ENCODE measurements around the gene HIPK2. TPM values are rescaled to one million over a fixed set of nuclear protein-coding genes. Genes with fewer than 3 reads are reported as not detected.
"Not testable (repeated sequence)": the region's sequence is repeated elsewhere in the genome, so short reads cannot be mapped to it uniquely, and the experiment has no call there.

Gene HIPK2
- polyA plus RNA-seq, 3 donors = 6.3 to 29.0 (median 23.2) TPM

DNA sequence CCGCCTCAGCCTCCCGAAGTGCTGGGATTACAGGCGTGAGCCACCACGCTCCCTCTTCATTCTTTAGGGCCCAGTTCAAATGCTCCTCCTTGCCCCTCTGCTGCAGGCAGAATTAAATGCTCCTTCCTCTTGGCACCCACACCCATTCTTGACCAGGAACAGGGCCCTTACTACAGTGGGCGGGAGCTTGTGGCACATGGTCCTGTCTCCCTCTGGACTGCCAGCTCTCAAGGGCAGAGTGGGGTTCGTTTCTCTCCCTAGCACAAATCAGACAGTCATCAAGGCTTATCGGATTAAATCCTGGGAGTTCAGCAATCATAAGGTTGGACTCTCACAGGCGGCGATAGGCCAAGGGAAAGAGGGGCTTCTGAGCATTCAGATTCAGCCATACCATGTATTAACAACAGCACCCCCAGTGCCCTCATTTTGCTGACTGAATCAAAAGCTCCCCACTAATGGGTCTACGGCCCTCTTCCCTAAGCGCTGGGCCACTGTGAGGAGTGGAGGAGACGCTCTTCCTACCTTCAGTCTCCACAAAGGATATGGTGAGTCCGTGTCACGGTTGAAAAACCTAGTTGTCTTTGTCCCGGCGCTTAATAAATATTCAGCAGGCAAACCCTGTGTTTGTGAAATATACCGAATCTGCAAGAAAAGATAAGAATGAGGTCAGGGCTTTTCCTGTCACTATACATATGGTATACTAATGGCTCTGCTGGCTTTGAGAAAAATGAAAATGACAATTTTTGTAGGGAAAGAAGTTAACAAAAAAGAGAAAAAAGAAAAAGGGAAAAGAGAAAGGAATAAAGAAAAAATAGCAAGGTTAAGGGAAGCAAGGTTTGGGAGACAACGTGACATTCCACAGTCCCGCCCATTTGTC lies 146.9 kb downstream of the HIPK2 start:
- WGBS, 3 donors = 76 to 88% (median 82%) methylated on average over 17 to 19 of the region's 19 CpGs

DNA sequence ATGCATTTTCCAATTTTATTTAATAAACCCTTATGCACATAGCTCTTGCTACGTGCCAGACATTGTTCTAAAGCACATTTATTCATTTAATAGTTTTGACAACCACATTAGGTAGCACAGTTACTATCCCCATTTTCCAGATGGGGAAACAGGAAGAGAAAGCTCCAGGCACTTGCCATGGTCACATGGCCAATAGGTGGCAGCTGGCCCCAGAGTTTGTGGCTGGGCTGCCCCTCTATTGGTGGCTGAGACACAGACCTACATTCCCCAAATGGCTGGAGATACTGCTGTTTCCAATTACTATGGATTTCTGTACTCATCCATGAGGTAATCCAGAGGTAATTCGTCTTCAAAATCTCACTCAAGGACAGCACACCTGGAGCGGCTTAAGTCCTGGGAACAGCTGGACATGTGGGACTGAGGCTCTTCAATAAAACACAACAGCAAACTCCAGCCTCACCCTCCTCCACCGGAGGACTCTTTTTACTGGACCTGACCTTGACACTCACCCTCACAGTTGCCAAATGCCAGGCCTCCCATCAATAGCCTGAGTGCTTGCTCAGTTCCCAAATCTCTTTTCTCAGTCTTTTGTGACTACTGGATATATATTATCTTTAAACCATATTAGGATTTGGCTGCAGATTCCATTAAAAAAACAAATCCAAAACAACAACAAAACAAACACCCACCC lies 148.3 kb downstream of the HIPK2 start:
- WGBS, 3 donors = 67 to 83% (median 81%) methylated on average over 4 of the region's 4 CpGs
- no peak overlapping the region for H3K27ac ChIP-seq (ENCODE audit: low read depth, low read length)

More for the DNA sequence above, 146.9 kb downstream of the HIPK2 start:
- no peak overlapping the region for H3K27ac ChIP-seq (ENCODE audit: low read depth, low read length)

DNA sequence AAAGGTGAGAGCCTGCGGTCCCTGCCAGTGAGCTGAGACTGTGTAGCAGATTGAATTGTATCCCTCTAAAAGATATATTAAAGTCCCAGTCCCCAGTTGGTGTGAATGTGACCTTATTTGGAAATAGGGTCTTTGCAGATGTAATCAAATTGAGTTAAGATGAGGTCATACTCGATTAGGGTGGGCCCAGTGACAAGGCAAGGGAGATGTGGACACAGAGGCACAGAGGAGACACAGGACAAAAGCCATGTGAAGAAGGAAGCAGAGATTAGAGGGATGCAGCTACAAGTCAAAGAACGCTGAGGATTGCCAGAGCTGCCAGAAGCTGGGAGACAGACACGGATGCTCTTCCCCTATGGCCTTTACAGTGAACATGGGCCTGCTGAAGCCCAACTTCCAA lies 150.0 kb downstream of the HIPK2 start:
- H3K27ac ChIP-seq (ENCODE audit: low read depth, low read length) = no peak overlapping the region
- WGBS, 3 donors = 74 to 96% (median 87%) methylated on average over 4 of the region's 4 CpGs

DNA sequence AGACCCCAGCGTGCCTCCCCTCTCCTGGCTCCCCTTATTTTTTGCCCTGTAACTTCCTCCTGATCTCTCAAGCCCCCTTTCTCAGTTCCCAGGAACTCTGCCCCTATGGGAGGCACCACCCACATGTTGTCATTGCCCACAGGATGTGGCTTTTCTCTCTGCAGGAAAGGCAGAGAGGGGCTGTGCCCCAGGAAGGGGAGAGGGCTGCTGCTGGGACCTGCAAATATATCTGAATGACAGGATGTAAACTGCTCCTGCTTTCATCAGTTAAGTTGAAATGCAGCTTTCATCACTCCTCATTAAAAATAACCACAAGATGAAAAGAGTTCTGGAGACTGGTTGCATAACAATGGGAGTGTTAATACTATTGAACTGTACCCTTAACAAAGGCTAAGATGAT lies 151.0 kb downstream of the HIPK2 start:
- no peak overlapping the region for H3K27ac ChIP-seq (ENCODE audit: low read depth, low read length)
- 57 to 83% (median 67%) methylated on average over 1 of the region's 1 CpG for WGBS, 3 donors

DNA sequence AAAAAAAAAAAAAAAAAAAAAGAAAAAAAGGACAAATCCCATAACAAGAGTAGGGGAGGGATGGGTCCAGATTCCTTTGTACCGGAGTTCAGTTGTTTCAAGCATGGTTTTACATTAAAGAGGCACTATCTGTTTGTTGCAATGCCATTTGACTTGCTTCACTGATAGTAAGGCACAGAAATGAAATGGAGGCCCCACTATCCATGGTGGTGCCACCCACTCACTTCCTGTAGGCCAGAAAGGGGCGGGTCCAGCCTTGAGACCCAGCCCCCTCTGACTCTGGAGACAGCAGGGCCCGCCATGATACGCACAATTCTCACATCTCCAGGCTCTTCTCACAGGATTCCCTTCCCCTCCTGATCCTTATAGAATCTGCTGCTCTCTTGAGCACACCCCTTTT lies 154.3 kb downstream of the HIPK2 start:
- H3K27ac ChIP-seq (ENCODE audit: low read depth, low read length) = no peak overlapping the region
- 94 to 96% (median 95%) methylated on average over 4 of the region's 4 CpGs for WGBS, 3 donors

DNA sequence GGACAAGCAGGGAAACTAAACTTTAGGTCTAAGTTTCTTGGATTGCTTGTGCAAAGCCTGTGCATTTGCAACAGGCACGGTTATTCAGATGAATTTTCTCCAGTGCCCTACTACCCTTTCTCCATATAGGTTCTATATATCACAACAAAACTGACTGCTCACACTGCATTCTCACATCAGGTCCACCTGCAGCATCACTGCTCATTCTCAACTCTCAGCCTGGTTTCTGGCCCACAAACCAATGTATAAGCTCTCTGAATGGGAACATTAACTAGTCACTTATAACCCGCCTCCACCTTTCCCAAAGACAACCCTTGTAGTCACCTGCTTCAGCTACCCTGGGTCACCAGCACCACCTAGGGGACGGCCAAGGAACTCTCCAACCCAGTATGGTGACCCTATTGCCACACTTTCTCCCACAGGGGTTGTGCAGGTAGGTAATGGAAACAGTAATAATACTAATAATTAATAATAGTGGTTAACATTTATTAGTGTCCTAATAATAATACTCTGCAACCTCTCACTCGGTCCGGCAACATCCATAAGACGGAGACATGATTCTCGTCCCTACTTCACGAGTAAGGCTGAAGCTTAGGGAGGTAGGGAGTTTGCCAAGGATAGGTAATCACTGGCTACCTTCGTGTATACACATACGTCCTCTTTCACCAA lies 157.0 kb downstream of the HIPK2 start:
- H3K27ac ChIP-seq (ENCODE audit: low read depth, low read length) = no peak overlapping the region
- 78 to 92% (median 87%) methylated on average over 10 of the region's 10 CpGs for WGBS, 3 donors

DNA sequence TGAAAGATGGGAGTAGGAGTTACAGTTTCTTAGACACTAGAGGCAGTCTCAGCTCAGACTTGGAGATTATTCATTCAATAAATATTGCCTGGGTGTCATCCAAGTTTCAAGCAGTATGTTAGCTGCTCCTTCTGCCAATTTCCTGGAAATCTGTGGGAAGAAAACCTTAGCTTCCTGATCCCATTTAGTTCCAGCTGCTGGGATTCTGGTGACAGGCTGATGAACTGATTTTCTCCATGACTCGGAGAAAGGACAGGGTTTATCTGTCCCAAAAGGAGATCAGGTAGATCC lies 158.5 kb downstream of the HIPK2 start:
- WGBS, 3 donors = 54 to 68% (median 67%) methylated on average over 1 of the region's 1 CpG

DNA sequence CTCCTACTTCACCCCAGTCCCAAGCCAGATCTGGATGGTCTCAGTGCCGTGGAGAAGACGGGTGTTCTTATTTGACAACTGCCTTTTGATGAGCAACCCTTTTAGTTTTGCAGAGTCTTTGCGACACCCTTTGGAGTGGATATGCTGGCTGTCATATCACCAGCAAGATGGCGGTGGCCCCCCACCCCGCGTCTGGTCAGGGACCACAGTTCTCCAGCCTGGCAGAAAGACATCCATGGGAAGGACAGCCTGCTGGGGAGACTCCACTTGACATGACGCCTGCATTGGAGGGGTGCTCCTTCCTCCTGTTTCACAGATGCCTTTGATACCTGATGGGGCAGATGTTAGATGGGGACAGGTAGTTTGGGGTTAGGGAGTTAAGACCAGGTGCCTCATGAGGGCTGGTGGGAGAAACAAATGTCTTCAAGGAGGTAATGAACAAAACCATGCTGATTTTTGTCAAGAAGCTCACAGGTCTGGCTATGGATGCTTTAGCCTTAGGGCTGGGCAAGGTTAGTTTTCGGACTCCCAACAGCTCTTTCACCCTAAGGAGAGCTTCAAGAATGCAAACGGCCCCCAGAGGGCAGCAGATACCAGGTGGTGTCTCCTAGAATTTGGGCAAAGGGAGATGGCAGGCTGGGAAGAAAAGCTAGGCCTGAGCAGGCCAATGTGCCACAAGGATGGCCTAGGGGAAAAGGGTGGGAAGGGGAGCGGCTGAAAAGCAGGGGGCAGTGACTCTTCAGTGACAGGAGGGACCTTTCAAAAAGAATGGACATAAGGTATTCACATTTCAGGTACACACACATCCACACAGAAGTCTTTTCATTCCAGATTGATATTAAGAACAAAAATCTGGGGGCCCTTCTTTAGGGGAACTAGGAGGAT lies 159.1 kb downstream of the HIPK2 start:
- WGBS, 3 donors = 90 to 91% (median 90%) methylated on average over 10 of the region's 10 CpGs
- no peak overlapping the region for H3K27ac ChIP-seq (ENCODE audit: low read depth, low read length)

More for the DNA sequence above, 158.5 kb downstream of the HIPK2 start:
- no peak overlapping the region for H3K27ac ChIP-seq (ENCODE audit: low read depth, low read length)

DNA sequence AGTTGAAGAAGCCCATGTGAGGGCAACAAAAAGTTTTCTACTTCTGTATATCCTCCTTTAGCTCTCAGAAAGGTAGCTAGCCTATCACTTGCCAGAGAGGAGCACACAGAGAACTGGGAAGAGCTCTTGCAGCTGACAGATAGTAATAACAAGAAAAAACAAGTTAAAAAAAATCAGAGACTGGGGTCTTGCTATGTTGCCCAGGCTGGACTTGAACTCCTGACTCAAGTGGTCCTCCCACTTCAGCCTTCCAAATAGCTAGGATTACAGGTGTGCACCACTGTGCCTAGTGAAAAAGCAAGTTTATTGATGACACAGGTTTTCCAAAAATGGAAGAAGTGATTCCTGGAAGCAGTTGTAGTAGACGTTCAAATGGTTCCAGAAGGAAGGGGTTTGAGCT lies 160.7 kb downstream of the HIPK2 start:
- 89 to 92% (median 90%) methylated on average over 1 of the region's 1 CpG for WGBS, 3 donors

DNA sequence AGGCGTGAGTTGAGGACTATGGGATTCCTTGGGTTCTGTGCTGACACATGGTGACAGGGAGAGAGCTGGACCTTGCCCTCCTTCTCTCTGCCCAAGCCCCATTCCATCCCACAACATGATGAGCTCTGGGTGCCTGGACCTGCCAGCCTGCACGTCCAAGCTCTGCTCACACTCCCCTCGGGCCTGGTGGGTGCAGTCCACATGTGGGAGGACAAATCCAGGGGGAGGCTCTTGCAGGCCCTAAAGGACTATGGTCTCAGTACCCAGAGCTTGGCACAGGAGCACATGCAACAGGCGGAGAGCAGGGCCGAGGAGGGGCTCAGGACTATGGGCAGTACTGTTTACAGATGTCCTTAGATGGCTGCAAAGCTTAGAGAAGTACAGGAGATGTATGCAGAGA lies 162.9 kb downstream of the HIPK2 start:
- H3K27ac ChIP-seq (ENCODE audit: low read depth, low read length) = no peak overlapping the region
- WGBS, 3 donors = 92 to 97% (median 92%) methylated on average over 5 of the region's 5 CpGs

More for the DNA sequence above, 160.7 kb downstream of the HIPK2 start:
- H3K27ac ChIP-seq (ENCODE audit: low read depth, low read length) = no peak overlapping the region

DNA sequence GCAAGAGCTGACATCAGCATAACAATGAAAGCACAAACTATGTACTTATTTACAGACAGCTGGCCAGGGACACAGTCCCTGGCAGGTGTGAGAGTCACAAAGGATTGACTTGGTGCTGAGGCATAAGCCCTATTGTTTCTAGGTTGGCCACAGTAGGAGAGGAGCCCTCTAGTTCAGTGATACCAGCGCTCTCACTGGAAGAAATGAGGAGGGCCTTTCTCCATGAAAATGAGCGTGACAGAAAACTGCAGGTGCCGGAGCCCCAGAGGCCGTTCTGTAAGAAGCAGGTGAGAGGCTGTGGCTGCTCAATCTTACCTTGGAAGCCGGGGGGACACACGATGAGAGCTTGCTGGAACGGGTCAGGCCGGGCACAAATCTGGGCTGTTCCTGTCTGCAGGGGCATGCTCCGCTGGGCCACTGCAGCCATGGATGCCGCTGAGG lies 163.8 kb downstream of the HIPK2 start:
- no peak overlapping the region for H3K27ac ChIP-seq (ENCODE audit: low read depth, low read length)
- WGBS, 3 donors = 89 to 95% (median 93%) methylated on average over 10 of the region's 10 CpGs

DNA sequence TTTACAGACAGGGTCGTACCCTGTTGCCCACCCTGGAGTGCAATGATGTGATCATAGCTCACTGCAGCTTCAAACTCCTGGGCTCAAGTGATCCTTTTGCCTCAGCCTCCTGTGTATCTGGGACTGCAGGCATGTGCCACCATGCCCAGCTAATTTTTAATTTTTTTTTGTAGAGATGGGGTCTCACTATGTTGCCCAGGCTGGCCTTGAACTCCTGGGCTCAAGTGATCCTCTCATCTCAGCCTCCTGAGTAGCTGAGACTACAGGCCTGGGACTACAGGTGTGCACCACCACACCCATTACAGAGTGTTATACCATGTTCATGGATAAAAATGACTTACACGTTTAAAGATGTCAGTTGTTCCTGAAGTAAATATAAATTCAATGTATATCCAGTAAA lies 166.2 kb downstream of the HIPK2 start:
- WGBS, 3 donors = 94 to 98% (median 96%) methylated on average over 2 of the region's 2 CpGs

DNA sequence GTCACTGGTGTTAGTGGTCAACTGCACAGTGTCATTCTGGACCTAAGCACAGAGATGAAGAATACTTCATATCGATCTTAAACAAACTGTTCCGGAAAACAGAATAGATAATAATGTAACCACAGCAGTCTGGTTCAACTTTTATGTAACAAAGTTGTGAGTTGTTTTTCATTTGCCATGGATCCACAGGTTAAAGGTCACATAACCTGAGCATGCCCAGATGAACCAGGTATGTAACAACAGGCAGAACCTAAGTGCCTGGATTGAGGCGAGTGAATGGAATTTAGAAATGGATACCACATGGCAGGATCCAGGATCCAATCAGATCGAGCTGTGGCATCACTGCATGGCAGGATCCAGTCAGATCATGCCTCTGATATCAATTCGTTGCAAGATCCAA lies 167.2 kb downstream of the HIPK2 start:
- WGBS, 3 donors = 89 to 95% (median 91%) methylated on average over 5 of the region's 5 CpGs
- H3K27ac ChIP-seq (ENCODE audit: low read depth, low read length) = no peak overlapping the region

More for the DNA sequence above, 166.2 kb downstream of the HIPK2 start:
- not testable (repeated sequence) for H3K27ac ChIP-seq (ENCODE audit: low read depth, low read length)

DNA sequence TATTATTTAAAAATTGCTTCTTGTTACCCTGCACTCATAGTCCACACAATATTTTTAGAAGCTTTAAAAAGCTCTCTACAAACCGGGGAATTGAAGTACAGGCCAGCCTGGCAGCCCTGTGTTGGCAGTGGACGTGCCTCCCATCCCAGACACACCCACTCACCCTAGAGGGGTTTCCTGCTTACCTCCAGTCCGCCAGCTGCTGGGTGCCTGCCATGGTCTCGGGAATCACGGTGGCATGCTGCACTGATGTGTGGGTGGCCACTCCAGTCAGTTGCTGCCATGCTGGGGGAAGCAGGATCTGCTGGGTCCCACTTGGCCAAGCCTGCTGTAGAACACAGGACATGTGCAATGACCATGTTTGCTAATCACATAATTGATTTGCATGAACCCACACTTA lies 173.9 kb downstream of the HIPK2 start:
- no peak overlapping the region for H3K27ac ChIP-seq (ENCODE audit: low read depth, low read length)
- WGBS, 3 donors = 80 to 84% (median 80%) methylated on average over 5 of the region's 5 CpGs

DNA sequence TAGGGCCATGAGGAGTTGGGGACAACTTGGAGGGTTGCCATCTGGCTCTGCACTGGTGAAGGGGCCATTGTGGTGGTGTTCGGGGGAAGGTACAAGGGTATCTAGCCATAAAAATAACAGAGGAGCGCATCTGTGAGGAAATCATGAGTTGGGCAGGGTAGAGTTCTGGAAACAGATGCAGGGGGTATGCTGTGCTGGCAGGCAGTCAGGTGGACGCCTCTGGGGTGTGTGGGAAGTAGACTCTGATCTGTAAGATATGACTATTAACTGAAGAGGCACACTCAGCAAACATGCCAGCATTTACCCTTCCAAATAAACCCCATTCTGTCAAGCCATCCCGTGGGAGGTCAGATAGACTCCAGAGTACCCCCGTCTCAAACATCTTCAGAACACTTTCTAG lies 174.5 kb downstream of the HIPK2 start:
- no peak overlapping the region for H3K27ac ChIP-seq (ENCODE audit: low read depth, low read length)
- 75 to 84% (median 83%) methylated on average over 5 of the region's 5 CpGs for WGBS, 3 donors

DNA sequence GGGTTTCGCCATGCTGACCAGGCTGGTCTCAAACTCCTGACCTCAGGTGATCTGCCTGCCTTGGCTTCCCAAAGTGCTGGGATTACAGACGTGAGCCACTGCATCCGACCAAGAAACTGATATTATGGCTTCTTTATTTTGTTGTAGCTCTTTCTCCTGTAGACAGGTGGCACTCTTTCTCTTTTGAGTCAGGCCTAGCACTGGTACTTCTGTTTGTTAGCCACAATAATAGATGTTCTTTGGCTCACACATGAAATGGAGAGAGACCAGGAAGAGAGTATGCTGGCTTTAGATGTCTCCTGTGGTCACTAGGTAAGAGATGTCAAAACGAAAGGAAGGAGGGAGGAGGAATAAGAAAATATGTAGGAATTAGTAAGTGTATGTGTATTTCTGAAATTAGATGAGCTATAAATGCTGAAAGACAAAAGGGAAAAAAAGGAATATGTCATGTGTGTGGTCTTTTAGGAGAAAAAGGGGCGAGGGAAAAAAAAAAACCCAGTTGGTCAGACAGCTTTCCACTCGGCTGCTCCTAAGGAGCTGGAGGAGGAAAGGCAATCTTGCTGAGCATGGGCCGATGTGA lies 175.6 kb downstream of the HIPK2 start:
- WGBS, 3 donors = 74 to 80% (median 76%) methylated on average over 7 of the region's 7 CpGs
- H3K27ac ChIP-seq (ENCODE audit: low read depth, low read length) = no peak overlapping the region

DNA sequence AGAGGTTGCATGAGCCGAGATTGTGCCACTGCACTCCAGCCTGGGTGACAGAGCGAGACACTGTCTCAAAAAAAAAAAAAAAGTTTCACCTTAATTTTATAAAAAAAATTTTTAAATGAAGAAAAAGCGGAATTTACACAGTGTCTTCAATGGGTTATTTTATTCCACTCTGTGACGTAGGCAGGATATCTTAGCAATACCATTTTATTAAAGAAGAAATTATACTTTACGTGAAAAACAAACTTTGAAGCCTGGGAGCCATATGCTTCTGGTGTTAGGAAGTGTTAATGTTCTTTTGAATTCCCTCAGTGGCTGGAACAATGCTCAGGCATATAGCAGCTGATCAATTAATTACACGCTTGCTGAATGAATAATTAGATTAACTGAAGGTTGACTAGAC lies 176.6 kb downstream of the HIPK2 start:
- WGBS, 3 donors = 95 to 98% (median 97%) methylated on average over 6 of the region's 6 CpGs
- H3K27ac ChIP-seq (ENCODE audit: low read depth, low read length) = no peak overlapping the region

DNA sequence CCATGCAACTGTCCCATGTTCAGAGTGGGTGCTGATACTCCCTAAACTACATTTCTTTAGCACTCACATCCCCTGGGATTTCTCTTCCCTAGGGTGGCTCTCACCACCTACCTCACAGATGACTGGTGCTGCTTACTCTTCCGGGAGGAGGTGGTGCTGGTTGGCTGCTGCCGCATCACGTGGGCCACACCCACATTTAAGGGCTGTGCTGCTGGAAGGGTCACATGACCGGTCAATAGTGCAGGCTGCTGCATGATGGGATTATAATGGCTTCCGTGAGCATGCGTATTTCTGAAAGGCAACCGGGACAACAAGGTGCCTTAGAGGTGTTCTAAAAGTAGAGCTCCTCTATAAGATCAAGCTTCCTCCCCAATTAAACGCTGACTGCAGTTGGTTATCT lies 177.5 kb downstream of the HIPK2 start:
- 95 to 96% (median 96%) methylated on average over 8 of the region's 8 CpGs for WGBS, 3 donors
- H3K27ac ChIP-seq (ENCODE audit: low read depth, low read length) = no peak overlapping the region
